ENCODE data around the gene MAPK1IP1L.

DNA sequence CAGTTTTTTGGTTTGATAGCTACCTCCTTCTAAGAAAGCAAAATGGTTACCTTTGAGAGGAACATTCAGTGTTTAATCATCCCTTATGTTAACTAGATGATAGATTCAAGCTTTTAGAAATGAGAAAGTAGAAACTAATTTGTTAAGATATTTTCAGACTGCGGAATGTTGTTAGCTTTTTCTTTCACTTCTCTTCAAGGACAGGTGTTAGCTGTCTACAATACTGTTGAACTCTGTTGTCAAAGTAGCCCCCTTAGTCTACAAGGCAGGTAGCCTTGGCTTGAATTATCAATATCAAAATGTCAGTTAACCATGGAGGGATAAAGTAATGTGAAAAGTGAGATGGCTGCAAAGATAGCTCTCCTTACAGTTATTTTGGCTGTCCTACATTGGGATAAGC lies 14.8 kb downstream of the MAPK1IP1L start:
- TF ChIP-seq, protein P1, sequence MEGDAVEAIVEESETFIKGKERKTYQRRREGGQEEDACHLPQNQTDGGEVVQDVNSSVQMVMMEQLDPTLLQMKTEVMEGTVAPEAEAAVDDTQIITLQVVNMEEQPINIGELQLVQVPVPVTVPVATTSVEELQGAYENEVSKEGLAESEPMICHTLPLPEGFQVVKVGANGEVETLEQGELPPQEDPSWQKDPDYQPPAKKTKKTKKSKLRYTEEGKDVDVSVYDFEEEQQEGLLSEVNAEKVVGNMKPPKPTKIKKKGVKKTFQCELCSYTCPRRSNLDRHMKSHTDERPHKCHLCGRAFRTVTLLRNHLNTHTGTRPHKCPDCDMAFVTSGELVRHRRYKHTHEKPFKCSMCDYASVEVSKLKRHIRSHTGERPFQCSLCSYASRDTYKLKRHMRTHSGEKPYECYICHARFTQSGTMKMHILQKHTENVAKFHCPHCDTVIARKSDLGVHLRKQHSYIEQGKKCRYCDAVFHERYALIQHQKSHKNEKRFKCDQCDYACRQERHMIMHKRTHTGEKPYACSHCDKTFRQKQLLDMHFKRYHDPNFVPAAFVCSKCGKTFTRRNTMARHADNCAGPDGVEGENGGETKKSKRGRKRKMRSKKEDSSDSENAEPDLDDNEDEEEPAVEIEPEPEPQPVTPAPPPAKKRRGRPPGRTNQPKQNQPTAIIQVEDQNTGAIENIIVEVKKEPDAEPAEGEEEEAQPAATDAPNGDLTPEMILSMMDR (conservative IDR thresholded peaks at IDR 0.05) = no peak
- no peak for TF ChIP-seq EZH2 (IDR thresholded peaks at IDR 0.05; ENCODE audit: low read depth)
